GM12801 (cell line): Measurements from ENCODE around the gene GNL3L.

ENCODE experiments used
- TF ChIP-seq, protein P1 (sequence below): IDR thresholded peaks from one replicate; pipeline ENCODE4 v1.5.1; 2011; ENCODE audit warnings: control low read depth; ENCODE audit not compliant: insufficient read length; ENCODE audit errors: extremely low read depth

Gene GNL3L, protein sequence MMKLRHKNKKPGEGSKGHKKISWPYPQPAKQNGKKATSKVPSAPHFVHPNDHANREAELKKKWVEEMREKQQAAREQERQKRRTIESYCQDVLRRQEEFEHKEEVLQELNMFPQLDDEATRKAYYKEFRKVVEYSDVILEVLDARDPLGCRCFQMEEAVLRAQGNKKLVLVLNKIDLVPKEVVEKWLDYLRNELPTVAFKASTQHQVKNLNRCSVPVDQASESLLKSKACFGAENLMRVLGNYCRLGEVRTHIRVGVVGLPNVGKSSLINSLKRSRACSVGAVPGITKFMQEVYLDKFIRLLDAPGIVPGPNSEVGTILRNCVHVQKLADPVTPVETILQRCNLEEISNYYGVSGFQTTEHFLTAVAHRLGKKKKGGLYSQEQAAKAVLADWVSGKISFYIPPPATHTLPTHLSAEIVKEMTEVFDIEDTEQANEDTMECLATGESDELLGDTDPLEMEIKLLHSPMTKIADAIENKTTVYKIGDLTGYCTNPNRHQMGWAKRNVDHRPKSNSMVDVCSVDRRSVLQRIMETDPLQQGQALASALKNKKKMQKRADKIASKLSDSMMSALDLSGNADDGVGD

GRCh38 chrX:54529552-54530356 is at the start of gene GNL3L:
Gene GNL3L (plus strand): TSS chrX:54530219. CDS start chrX:54532567, 2,348 bp downstream.
- TF ChIP-seq, protein P1, sequence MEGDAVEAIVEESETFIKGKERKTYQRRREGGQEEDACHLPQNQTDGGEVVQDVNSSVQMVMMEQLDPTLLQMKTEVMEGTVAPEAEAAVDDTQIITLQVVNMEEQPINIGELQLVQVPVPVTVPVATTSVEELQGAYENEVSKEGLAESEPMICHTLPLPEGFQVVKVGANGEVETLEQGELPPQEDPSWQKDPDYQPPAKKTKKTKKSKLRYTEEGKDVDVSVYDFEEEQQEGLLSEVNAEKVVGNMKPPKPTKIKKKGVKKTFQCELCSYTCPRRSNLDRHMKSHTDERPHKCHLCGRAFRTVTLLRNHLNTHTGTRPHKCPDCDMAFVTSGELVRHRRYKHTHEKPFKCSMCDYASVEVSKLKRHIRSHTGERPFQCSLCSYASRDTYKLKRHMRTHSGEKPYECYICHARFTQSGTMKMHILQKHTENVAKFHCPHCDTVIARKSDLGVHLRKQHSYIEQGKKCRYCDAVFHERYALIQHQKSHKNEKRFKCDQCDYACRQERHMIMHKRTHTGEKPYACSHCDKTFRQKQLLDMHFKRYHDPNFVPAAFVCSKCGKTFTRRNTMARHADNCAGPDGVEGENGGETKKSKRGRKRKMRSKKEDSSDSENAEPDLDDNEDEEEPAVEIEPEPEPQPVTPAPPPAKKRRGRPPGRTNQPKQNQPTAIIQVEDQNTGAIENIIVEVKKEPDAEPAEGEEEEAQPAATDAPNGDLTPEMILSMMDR, result no peak

- TF ChIP-seq, protein P1, result no peak
Measured at GRCh38 chrX:54482839-54483593, 47.0 kb upstream of the GNL3L start.

DNA sequence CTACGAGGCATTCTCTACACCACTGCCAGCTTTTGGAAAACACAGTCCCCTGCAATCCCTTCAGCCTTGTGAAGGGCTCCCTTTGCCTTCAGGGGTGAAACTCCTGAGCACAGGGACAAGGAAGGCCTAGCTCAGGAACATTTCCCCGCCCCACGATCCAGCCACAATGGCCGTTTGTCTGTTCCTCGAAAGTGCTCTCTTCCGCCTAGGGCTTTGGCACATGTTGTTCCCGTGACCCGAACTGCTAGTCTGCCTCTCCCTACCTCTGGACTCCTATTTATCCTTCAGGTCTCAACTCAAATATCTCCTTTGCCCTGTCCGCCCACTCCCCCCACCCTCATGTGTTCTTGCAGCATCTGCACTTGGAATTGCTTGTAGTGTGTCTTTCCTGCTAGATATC is 46.1 kb upstream of the GNL3L start:
- TF ChIP-seq, protein P1, result no peak

- TF ChIP-seq, protein P1, result no peak
Measured at GRCh38 chrX:54484666-54485065, 45.4 kb upstream of the GNL3L start.

DNA sequence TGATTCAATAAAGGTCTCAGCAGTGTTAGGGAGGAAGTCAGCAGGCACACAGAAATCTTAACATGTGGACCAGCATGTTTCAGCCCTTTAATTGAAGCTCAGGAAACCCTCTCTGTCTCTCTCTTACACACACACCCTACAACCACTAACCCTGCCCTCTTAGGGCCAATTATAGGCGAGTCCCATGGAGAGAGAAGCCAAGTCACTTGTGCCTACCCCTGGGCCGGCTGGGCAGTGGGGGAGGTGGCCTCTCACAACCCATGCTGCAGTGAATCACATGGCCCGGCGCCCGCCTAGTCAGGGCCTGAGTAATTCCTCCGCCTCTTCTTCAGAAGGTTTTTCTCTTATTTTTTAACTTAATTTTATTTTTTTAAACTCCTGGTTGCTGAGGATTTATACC is 37.7 kb upstream of the GNL3L start:
- TF ChIP-seq, protein P1, result no peak

DNA sequence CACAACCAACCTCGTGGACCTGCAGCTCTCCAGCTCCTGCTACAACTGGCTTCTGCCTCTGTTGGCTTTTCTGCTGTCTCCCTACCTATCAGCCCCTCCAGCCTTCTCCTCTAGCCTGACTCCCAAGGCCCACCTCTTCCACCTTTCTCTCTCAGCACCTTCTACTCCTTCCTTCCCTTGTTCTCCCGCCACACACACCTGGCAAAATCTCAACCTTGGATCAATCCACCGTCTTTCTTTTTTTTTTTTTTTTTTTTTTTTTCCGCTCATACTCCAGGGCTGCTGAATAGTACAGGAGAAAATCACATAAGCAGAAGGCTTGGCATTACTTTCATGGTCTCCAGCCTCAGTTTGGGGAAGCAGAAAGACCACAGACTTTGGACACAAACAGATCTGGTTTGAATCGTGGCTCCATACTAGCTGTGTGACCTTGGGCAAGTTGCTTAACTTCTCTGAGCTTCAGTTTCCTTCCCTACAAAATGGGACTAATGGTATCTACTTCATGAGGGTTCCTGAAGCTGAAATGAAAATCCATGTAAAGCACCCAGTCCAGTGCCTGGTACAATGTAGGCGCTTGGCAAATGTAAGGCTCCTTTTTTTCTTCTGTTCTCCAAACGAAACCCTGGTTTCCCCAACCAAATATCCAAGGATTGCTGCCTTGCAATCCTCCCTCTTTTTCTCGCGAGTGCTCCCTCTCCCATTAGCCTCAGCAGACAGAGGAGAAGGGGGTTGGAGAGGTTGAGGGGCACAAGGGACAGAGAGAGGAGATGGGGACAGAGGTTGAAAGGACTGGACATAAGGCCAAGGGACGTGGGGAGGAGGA is 35.6 kb upstream of the GNL3L start:
- TF ChIP-seq, protein P1, result no peak
